BE2C (cell line): ENCODE data around the gene SH3RF2. TPM values are rescaled to one million over a fixed set of nuclear protein-coding genes. Genes with fewer than 3 reads are reported as not detected.
A peak's percentile ranks its signal among the peaks of the same experiment; 100 is the strongest.
"Not testable (repeated sequence)": the region's sequence is repeated elsewhere in the genome, so short reads cannot be mapped to it uniquely, and the experiment has no call there.

Experiments used
- DNase-seq: peaks from one replicate; pipeline ENCODE4 v3.0.0-alpha.2; 2020
- H3K27me3 ChIP-seq: fragments of 250-450 bp; sonication (Bioruptor Pico); 2 replicates; pipeline ENCODE4 v1.5.1; 2020; ENCODE audit warnings: mild to moderate bottlenecking
- H3K36me3 ChIP-seq: fragments of 250-450 bp; sonication (Bioruptor Pico); 2 replicates; pipeline ENCODE4 v1.5.1; 2020; ENCODE audit warnings: mild to moderate bottlenecking
- H3K4me1 ChIP-seq: fragments of 250-450 bp; sonication (Bioruptor Pico); 2 replicates; pipeline ENCODE4 v1.5.1; 2020
- H3K4me3 ChIP-seq: 2 replicates; pipeline ENCODE4 v1.5.1; 2011; ENCODE audit warnings: low read depth, low read length
- H3K9me3 ChIP-seq: fragments of 250-450 bp; sonication (Bioruptor Pico); 2 replicates; pipeline ENCODE4 v1.5.1; 2020
- CTCF ChIP-seq: IDR thresholded peaks from 2 replicates; pipeline ENCODE4 v1.5.1; 2012; ENCODE audit warnings: mild to moderate bottlenecking, low read depth, low read length
- polyA plus RNA-seq: library from polyadenylated mRNA; unstranded; fragments of >200 nt; gene quantifications from one replicate; pipeline ENCODE4 v1.2.1, GENCODE V29; 2012; ENCODE audit warnings: low read depth, missing spikeins; ENCODE audit not compliant: insufficient read length, insufficient read depth

The SH3RF2 gene
- polyA plus RNA-seq = not detected

GRCh38 chr5:145936401-145937131 lies at the start of gene SH3RF2:
TSS of gene SH3RF2 (plus strand) at chr5:145936578. CDS start at chr5:145937929, 1,351 bp downstream.
- DNase-seq = peak; percentile 7
- Histone ChIP-seq H3K9me3 (no peaks in the 10 kb centered on the region), H3K4me3 (no peak within 1 kb of the TSS), H3K36me3 (no peaks in the 10 kb centered on the region), H3K4me1 (no peaks in the 10 kb centered on the region), H3K27me3 (peaks cover 21% of the 10 kb centered on the region)
- no peak for TF ChIP-seq CTCF

GRCh38 chr5:145887217-145887616 lies 49.2 kb upstream of the SH3RF2 start:
- Histone ChIP-seq H3K4me1 (no peaks in the 10 kb centered on the region), H3K9me3 (no peaks in the 10 kb centered on the region), H3K27me3 (no peaks in the 10 kb centered on the region), H3K36me3 (no peaks in the 10 kb centered on the region), H3K4me3 (no peak overlapping the region)
- DNase-seq = no peak
- TF ChIP-seq CTCF = no peak

- no peak overlapping the region for H3K4me3 ChIP-seq
- H3K36me3 ChIP-seq = no peaks in the 10 kb centered on the region
- peak; percentile 21 for DNase-seq
- TF ChIP-seq CTCF = peak; percentile 69
- H3K27me3 ChIP-seq = no peaks in the 10 kb centered on the region
- H3K4me1 ChIP-seq = no peaks in the 10 kb centered on the region
- no peaks in the 10 kb centered on the region for H3K9me3 ChIP-seq
Measured at GRCh38 chr5:145887976-145888574, 48.3 kb upstream of the SH3RF2 start.

- Histone ChIP-seq H3K27me3 (no peaks in the 10 kb centered on the region), H3K4me1 (no peaks in the 10 kb centered on the region), H3K4me3 (no peak overlapping the region), H3K9me3 (no peaks in the 10 kb centered on the region), H3K36me3 (no peaks in the 10 kb centered on the region)
- TF ChIP-seq CTCF = no peak
- no peak for DNase-seq
Measured at GRCh38 chr5:145889611-145890010, 46.8 kb upstream of the SH3RF2 start.

GRCh38 chr5:145891378-145891777 lies 45.0 kb upstream of the SH3RF2 start:
- not testable (repeated sequence) for DNase-seq, H3K4me3 ChIP-seq, H3K36me3 ChIP-seq, H3K4me1 ChIP-seq, H3K9me3 ChIP-seq, H3K27me3 ChIP-seq

GRCh38 chr5:145898171-145898570 lies 38.2 kb upstream of the SH3RF2 start:
- no peak for DNase-seq
- H3K36me3 ChIP-seq = no peaks in the 10 kb centered on the region
- H3K4me3 ChIP-seq = no peak overlapping the region
- no peaks in the 10 kb centered on the region for H3K4me1 ChIP-seq
- no peaks in the 10 kb centered on the region for H3K9me3 ChIP-seq
- TF ChIP-seq CTCF = no peak
- H3K27me3 ChIP-seq = no peaks in the 10 kb centered on the region
